ENCODE data around the gene ABCA7.

The ABCA7 gene

DNA sequence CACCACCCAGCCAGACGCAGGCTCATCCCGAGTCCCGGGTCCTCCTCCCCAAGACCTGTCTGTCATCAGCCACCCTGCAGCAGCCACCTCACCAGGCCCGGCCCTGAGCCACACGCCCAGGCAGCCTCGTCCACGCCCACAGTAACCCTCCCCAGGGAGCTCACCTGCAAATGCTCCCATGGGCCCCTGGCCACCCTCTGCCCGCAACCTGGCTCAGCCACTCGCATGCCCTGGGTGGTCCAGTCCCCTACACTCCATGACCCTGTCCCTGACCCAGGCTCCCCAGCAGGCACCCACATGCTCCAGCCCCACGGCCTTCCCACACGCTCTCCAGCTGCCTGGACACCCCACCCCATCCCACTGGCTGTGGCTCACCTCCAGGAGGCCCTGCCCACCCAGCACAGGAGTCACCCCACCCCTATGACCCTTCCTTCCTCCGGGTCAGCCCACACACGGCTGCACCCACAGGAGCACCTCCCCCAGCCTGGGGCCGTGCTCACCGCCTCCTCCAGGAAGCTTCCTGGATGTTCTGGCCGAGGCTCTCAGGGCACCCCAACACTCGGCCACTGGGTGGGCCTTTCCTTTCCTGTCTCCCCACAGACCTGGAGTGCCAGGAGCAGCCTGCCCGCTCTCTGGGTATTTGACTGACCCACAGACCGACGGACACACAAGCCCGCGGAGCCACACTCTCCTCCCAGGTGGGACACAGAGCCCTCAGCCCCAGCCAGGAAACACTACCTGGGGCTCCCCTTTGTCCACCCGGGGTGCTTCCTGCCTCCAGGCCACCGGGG lies 22.6 kb upstream of the ABCA7 start:
- Mint-ChIP-seq H3K36me3 (ENCODE audit: low read depth) (no peaks in the 10 kb centered on the region), H3K27me3 (ENCODE audit: low read depth, poor library complexity) (no peaks in the 10 kb centered on the region), H3K4me3 (peak overlapping the region; percentile 50), H3K27ac (peak overlapping the region; percentile 68), H3K9me3 (no peaks in the 10 kb centered on the region), H3K4me1 (peaks cover 40% of the 10 kb centered on the region)
- DNase-seq, result no peak
- TF ChIP-seq, protein P1, sequence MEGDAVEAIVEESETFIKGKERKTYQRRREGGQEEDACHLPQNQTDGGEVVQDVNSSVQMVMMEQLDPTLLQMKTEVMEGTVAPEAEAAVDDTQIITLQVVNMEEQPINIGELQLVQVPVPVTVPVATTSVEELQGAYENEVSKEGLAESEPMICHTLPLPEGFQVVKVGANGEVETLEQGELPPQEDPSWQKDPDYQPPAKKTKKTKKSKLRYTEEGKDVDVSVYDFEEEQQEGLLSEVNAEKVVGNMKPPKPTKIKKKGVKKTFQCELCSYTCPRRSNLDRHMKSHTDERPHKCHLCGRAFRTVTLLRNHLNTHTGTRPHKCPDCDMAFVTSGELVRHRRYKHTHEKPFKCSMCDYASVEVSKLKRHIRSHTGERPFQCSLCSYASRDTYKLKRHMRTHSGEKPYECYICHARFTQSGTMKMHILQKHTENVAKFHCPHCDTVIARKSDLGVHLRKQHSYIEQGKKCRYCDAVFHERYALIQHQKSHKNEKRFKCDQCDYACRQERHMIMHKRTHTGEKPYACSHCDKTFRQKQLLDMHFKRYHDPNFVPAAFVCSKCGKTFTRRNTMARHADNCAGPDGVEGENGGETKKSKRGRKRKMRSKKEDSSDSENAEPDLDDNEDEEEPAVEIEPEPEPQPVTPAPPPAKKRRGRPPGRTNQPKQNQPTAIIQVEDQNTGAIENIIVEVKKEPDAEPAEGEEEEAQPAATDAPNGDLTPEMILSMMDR (IDR thresholded peaks at IDR 0.05), result no peak

DNA sequence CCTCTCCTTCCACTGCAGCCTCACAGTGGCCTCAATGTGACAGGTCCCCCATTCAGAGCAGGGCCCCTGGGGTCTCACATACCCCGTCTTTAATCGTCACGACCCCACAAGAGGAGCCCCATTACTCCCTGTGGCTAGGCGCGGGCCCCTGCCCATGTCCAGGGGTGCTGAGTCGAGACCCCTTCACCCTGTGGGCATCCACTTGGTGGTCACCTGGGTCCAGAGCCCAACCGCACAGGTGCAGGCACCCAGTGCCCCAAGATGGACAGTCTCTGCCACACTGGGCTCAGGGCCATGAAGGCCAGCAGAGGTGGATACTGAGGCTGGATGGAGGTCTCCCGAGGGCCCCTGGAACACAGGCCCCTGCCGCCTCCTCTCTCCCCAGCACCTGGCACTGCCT lies 22.0 kb upstream of the ABCA7 start:
- Mint-ChIP-seq H3K36me3 (ENCODE audit: low read depth) (no peaks in the 10 kb centered on the region), H3K27ac (no peak overlapping the region), H3K27me3 (ENCODE audit: low read depth, poor library complexity) (no peaks in the 10 kb centered on the region), H3K4me3 (no peak overlapping the region), H3K4me1 (peaks cover 40% of the 10 kb centered on the region), H3K9me3 (no peaks in the 10 kb centered on the region)
- TF ChIP-seq, protein P1 (IDR thresholded peaks at IDR 0.05), result no peak
- no peak for DNase-seq

DNA sequence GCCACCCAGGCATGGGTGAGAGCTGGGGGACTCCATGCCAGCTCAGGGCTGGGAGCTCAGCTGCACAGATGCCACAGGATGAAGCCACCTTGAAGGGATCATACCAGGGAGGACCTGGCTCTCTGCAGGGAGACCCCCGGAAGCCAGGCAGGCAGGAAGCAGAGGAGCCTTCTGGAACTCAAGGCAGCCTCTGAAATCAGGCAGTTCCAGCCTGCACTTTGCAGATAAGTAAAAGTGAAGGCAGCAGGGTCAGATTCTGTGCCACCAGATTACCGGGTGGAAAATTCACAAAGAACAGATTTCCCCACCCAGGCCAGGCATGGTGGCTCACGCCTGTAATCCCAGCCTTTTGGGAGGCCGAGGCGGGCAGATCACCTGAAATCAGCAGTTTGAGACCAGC lies 21.5 kb upstream of the ABCA7 start:
- TF ChIP-seq, protein P1 (IDR thresholded peaks at IDR 0.05), result no peak
- H3K4me3 Mint-ChIP-seq, result peak overlapping the region; percentile 91
- H3K27ac Mint-ChIP-seq, result no peak overlapping the region
- H3K27me3 Mint-ChIP-seq (ENCODE audit: low read depth, poor library complexity), result no peaks in the 10 kb centered on the region
- DNase-seq, result no peak
- no peaks in the 10 kb centered on the region for H3K36me3 Mint-ChIP-seq (ENCODE audit: low read depth)
- peaks cover 40% of the 10 kb centered on the region for H3K4me1 Mint-ChIP-seq
- no peaks in the 10 kb centered on the region for H3K9me3 Mint-ChIP-seq

- Mint-ChIP-seq H3K9me3 (no peaks in the 10 kb centered on the region), H3K27ac (no peak overlapping the region)
Measured at GRCh38 chr19:1018932-1019615, 20.8 kb upstream of the ABCA7 start.

DNA sequence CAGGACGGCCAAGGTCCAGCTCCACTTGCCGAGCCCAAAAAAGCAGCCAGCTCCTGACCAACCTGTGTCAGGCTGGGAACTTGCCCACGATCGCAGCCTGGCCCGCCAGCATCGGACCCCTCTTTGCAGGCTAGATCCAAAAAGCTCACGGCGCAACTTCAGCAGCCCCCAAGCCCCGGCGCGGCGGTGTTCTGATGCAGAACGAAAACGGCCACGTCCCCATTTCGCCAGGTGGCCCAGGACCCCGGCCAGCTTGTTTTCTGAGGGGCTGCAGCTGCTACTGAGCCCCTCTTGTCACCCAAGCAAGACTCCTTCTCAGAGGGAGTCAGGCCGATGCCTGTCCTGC lies 20.3 kb upstream of the ABCA7 start:
- no peaks in the 10 kb centered on the region for H3K9me3 Mint-ChIP-seq
- no peaks in the 10 kb centered on the region for H3K36me3 Mint-ChIP-seq (ENCODE audit: low read depth)

More at GRCh38 chr19:1018932-1019615, 20.8 kb upstream of the ABCA7 start:
- Mint-ChIP-seq H3K4me3 (peak overlapping the region; percentile 91), H3K4me1 (peaks cover 40% of the 10 kb centered on the region), H3K27me3 (ENCODE audit: low read depth, poor library complexity) (no peaks in the 10 kb centered on the region), H3K36me3 (ENCODE audit: low read depth) (no peaks in the 10 kb centered on the region)
- no peak for DNase-seq
- TF ChIP-seq, protein P1 (IDR thresholded peaks at IDR 0.05), result no peak

More for the DNA sequence above, 20.3 kb upstream of the ABCA7 start:
- DNase-seq, result no peak
- H3K4me1 Mint-ChIP-seq, result peaks cover 40% of the 10 kb centered on the region
- peak overlapping the region; percentile 91 for H3K4me3 Mint-ChIP-seq
- no peak overlapping the region for H3K27ac Mint-ChIP-seq
- TF ChIP-seq, protein P1 (IDR thresholded peaks at IDR 0.05), result no peak
- no peaks in the 10 kb centered on the region for H3K27me3 Mint-ChIP-seq (ENCODE audit: low read depth, poor library complexity)
